Measurements from ENCODE around the gene NDUFA7. TPM values are rescaled to one million over a fixed set of nuclear protein-coding genes. Genes with fewer than 3 reads are reported as not detected.
"Not testable (repeated sequence)": the region's sequence is repeated elsewhere in the genome, so short reads cannot be mapped to it uniquely, and the experiment has no call there.

Gene NDUFA7
- total RNA-seq, 1 donor from 2014 or later, result 35.8 TPM

GRCh38 chr19:8358948-8359347 lies 37.8 kb upstream of the NDUFA7 start:
- POLR2A ChIA-PET, result no interaction called here
- H3K27ac Mint-ChIP-seq, result no peak overlapping the region

GRCh38 chr19:8357007-8357521 lies 35.9 kb upstream of the NDUFA7 start:
- CTCF ChIA-PET, result interaction anchor here (0.9 to 1.1 kb wide), 2 partner anchors 16 to 56 kb away, joined by 3 read pairs; partner anchors contain the start of gene MARCHF2

More at GRCh38 chr19:8358948-8359347, 37.8 kb upstream of the NDUFA7 start:
- Mint-ChIP-seq H3K27me3 (peaks cover 22% of the 10 kb centered on the region), H3K4me3 (no peak overlapping the region), H3K36me3 (ENCODE audit: low read depth) (no peaks in the 10 kb centered on the region), H3K4me1 (peaks cover 13% of the 10 kb centered on the region), H3K9me3 (peaks cover 2% of the 10 kb centered on the region)
- intact Hi-C loops (cut with micrococcal nuclease), result no loop called here
- CTCF ChIA-PET, result interaction anchor here (0.7 kb wide), 1 partner anchor 354 kb away, joined by 3 read pairs; no protein-coding TSS in a partner anchor
- ATAC-seq (ENCODE audit: low read depth) (no peak), DNase-seq (no peak)
- no peak for TF ChIP-seq CTCF (IDR thresholded peaks at IDR 0.05)

GRCh38 chr19:8355631-8356402 lies 34.6 kb upstream of the NDUFA7 start:
- ChIA-PET POLR2A (no interaction called here), CTCF (interaction anchor here (1.0 to 3.1 kb wide), 3 partner anchors 58 to 286 kb away, joined by 3 to 18 read pairs (median 6); partner anchors contain the start of gene MARCHF2)
- ATAC-seq (ENCODE audit: low read depth) (no peak), DNase-seq (no peak)
- TF ChIP-seq CTCF (IDR thresholded peaks at IDR 0.05), result no peak
- intact Hi-C loops (cut with micrococcal nuclease), result loop anchor here (2.0 kb wide), 1 partner anchor 225 kb away; no protein-coding TSS in a partner anchor
- H3K9me3 Mint-ChIP-seq, result peaks cover 2% of the 10 kb centered on the region
- H3K27me3 Mint-ChIP-seq, result peaks cover 14% of the 10 kb centered on the region
- no peak overlapping the region for H3K4me3 Mint-ChIP-seq
- H3K27ac Mint-ChIP-seq, result no peak overlapping the region
- no peaks in the 10 kb centered on the region for H3K36me3 Mint-ChIP-seq (ENCODE audit: low read depth)
- H3K4me1 Mint-ChIP-seq, result peaks cover 3% of the 10 kb centered on the region

More at GRCh38 chr19:8357007-8357521, 35.9 kb upstream of the NDUFA7 start:
- H3K27me3 Mint-ChIP-seq, result peaks cover 13% of the 10 kb centered on the region
- POLR2A ChIA-PET, result no interaction called here
- TF ChIP-seq CTCF (IDR thresholded peaks at IDR 0.05), result no peak
- H3K4me3 Mint-ChIP-seq, result no peak overlapping the region
- H3K4me1 Mint-ChIP-seq, result peaks cover 3% of the 10 kb centered on the region
- no peak overlapping the region for H3K27ac Mint-ChIP-seq
- intact Hi-C loops (cut with micrococcal nuclease), result no loop called here
- H3K9me3 Mint-ChIP-seq, result peaks cover 2% of the 10 kb centered on the region
- no peaks in the 10 kb centered on the region for H3K36me3 Mint-ChIP-seq (ENCODE audit: low read depth)
- DNase-seq, result no peak
- no peak for ATAC-seq (ENCODE audit: low read depth)

- H3K4me3 Mint-ChIP-seq; H3K27ac Mint-ChIP-seq; H3K36me3 Mint-ChIP-seq (ENCODE audit: low read depth); DNase-seq; H3K4me1 Mint-ChIP-seq; H3K9me3 Mint-ChIP-seq; intact Hi-C loops (cut with micrococcal nuclease); ATAC-seq (ENCODE audit: low read depth): not testable (repeated sequence)
- peaks cover 19% of the 10 kb centered on the region for H3K27me3 Mint-ChIP-seq
- ChIA-PET CTCF (interaction anchor here (0.6 to 3.1 kb wide), 11 partner anchors 12 to 1025 kb away, joined by 3 to 18 read pairs (median 4); no protein-coding TSS in a partner anchor), POLR2A (interaction anchor here (0.6 kb wide), 2 partner anchors 46 to 140 kb away, joined by 3 to 6 read pairs; no protein-coding TSS in a partner anchor)
Measured at GRCh38 chr19:8352845-8353244, 31.7 kb upstream of the NDUFA7 start.

- no peaks in the 10 kb centered on the region for H3K36me3 Mint-ChIP-seq (ENCODE audit: low read depth)
- no peak for TF ChIP-seq CTCF (IDR thresholded peaks at IDR 0.05)
- ATAC-seq (ENCODE audit: low read depth) (no peak), DNase-seq (no peak)
- intact Hi-C loops (cut with micrococcal nuclease), result no loop called here
- no peak overlapping the region for H3K4me3 Mint-ChIP-seq
- H3K4me1 Mint-ChIP-seq, result peaks cover 3% of the 10 kb centered on the region
- ChIA-PET CTCF (interaction anchor here (0.6 to 2.9 kb wide), 3 partner anchors 9 to 1024 kb away, joined by 3 to 7 read pairs (median 4); partner anchors contain the start of gene KANK3), POLR2A (interaction anchor here (0.5 to 0.6 kb wide), 3 partner anchors 45 to 1431 kb away, joined by 3 to 6 read pairs (median 3); no protein-coding TSS in a partner anchor)
- H3K27me3 Mint-ChIP-seq, result peaks cover 19% of the 10 kb centered on the region
- H3K27ac Mint-ChIP-seq, result no peak overlapping the region
- peaks cover 2% of the 10 kb centered on the region for H3K9me3 Mint-ChIP-seq
Measured at GRCh38 chr19:8352134-8352827, 31.1 kb upstream of the NDUFA7 start.

GRCh38 chr19:8349629-8350372 lies 28.6 kb upstream of the NDUFA7 start:
- POLR2A ChIA-PET; ATAC-seq (ENCODE audit: low read depth): not testable (repeated sequence)

More at GRCh38 chr19:8349629-8350372, 28.6 kb upstream of the NDUFA7 start:
- H3K27me3 Mint-ChIP-seq, result peaks cover 19% of the 10 kb centered on the region
- H3K9me3 Mint-ChIP-seq; H3K4me1 Mint-ChIP-seq; intact Hi-C loops (cut with micrococcal nuclease); DNase-seq; H3K27ac Mint-ChIP-seq; H3K36me3 Mint-ChIP-seq (ENCODE audit: low read depth); H3K4me3 Mint-ChIP-seq; CTCF ChIA-PET: not testable (repeated sequence)

Data from activated B cell treated with CpG ODN at 0.5 μM for 24 hours (primary cell).